HCT116 (cell line): ENCODE measurements around the gene PRKCZ. TPM values are rescaled to one million over a fixed set of nuclear protein-coding genes. Genes with fewer than 3 reads are reported as not detected.
A peak's percentile ranks its signal among the peaks of the same experiment; 100 is the strongest.

Experiments used
- ATAC-seq: fragments of 200-7000 bp; cut with Tn5 transposase; 2 replicates; pipeline ENCODE4 v1.9.1; 2020; ENCODE audit warnings: mild to moderate bottlenecking, moderate library complexity
- BruUV-seq: library from RNA; stranded (reverse); fragments of 400-500 nt; replicated peaks from 2 replicates; lab custom pipeline; 2021; lab: Mats Ljungman, UMichigan
- CTCF ChIA-PET: fragments of 300-600 bp; sonication (Branson Sonifier 250); formaldehyde crosslinking; loops from one replicate; lab custom pipeline; 2021; ENCODE audit warnings: antibody characterized with exemption; lab: Charles Lee
- POLR2A ChIA-PET: fragments of 300-600, 350-600 bp; sonication (Branson Sonifier 250); formaldehyde crosslinking; loops from one replicate; lab custom pipeline; 2021; ENCODE audit warnings: antibody characterized with exemption; lab: Charles Lee
- RAD21 ChIA-PET, 2 experiments: fragments of 300-600 bp; sonication (Branson Sonifier 250); formaldehyde crosslinking; loops; one replicate each; lab custom pipeline; 2023; ENCODE audit warnings: low total read pairs in 2 of 2; ENCODE audit not compliant: uncharacterized antibody in 2 of 2, unreplicated experiment in 2 of 2, low non-redundant PET in 1 of 2; lab: Charles Lee
- DNase-seq: peaks from one replicate; pipeline ENCODE4 v3.0.0-alpha.2; 2010; ENCODE audit warnings: low read depth, low spot score
- H2AFZ ChIP-seq: fragments of 200-600 bp; shearing (Covaris generic), sonication (generic); 2 replicates; pipeline ENCODE4 v1.6.1; 2017; ENCODE audit warnings: low read depth, mixed run types, mixed read lengths, antibody characterized with exemption, low read length; ENCODE audit not compliant: poor library complexity, severe bottlenecking
- H3K27ac ChIP-seq: 2 replicates; pipeline ENCODE4 v1.5.1; 2012; ENCODE audit warnings: low read depth, low read length
- H3K27me3 ChIP-seq: fragments of 200-600 bp; sonication (generic); 2 replicates; pipeline ENCODE4 v1.6.1; 2016; ENCODE audit warnings: mixed run types, low read length, mixed read lengths; ENCODE audit not compliant: insufficient read depth
- H3K36me3 ChIP-seq, 2 experiments: fragments of 200-500 bp in 1 of 2; fragments of 200-600 bp in 1 of 2; sonication (Bioruptor generic) in 1 of 2; sonication (generic) in 1 of 2; 2 replicates each; pipeline versions ENCODE4 v1.5.1 to v1.6.1; 2014 to 2016; ENCODE audit warnings: low read length in 2 of 2, inconsistent platforms in 1 of 2, mixed read lengths in 1 of 2, mixed run types in 1 of 2; ENCODE audit not compliant: insufficient read depth in 2 of 2, control insufficient read depth in 1 of 2
- H3K4me1 ChIP-seq, 2 experiments: fragments of 200-600 bp in 1 of 2; sonication (generic) in 1 of 2; 2 replicates each; pipeline versions ENCODE4 v1.5.1 to v1.6.1; 2012 to 2017; ENCODE audit warnings: low read length in 2 of 2, inconsistent platforms in 1 of 2, mild to moderate bottlenecking in 1 of 2, mixed read lengths in 1 of 2, mixed run types in 1 of 2, moderate library complexity in 1 of 2; ENCODE audit not compliant: insufficient read depth in 2 of 2, control insufficient read depth in 1 of 2
- H3K4me2 ChIP-seq: fragments of 200-600 bp; sonication (generic); 2 replicates; pipeline ENCODE4 v1.6.1; 2017; ENCODE audit warnings: mixed run types, low read length, mixed read lengths
- H3K4me3 ChIP-seq, 2 experiments: fragments of 200-600 bp in 1 of 2; sonication (generic) in 1 of 2; replicated peaks in 1 of 2; 2 replicates each; pipeline ENCODE4 v1.5.1; 2011 to 2016; ENCODE audit warnings: low read length in 2 of 2, control low read depth in 1 of 2, low read depth in 1 of 2, mild to moderate bottlenecking in 1 of 2, mixed read lengths in 1 of 2, mixed run types in 1 of 2
- H3K79me2 ChIP-seq: fragments of 200-600 bp; sonication (generic); 2 replicates; pipeline ENCODE4 v1.6.1; 2017; ENCODE audit warnings: mild to moderate bottlenecking, mixed run types, low read length, moderate library complexity, mixed read lengths; ENCODE audit not compliant: insufficient read depth
- H3K9ac ChIP-seq: fragments of 200-600 bp; sonication (generic); 2 replicates; pipeline ENCODE4 v1.6.1; 2016; ENCODE audit warnings: low read length, mixed read lengths
- H3K9me2 ChIP-seq: fragments of 200-600 bp; sonication (generic), shearing (Covaris generic); 2 replicates; pipeline ENCODE4 v1.6.1; 2017; ENCODE audit warnings: mixed run types, mild to moderate bottlenecking, moderate library complexity; ENCODE audit not compliant: insufficient read depth
- H3K9me3 ChIP-seq, 2 experiments: fragments of 200-500 bp in 1 of 2; fragments of 200-600 bp in 1 of 2; sonication (Bioruptor generic) in 1 of 2; sonication (generic) in 1 of 2; 2 replicates each; pipeline ENCODE4 v1.6.1; 2014 to 2017; ENCODE audit warnings: low read length in 2 of 2, mixed read lengths in 2 of 2, inconsistent platforms in 1 of 2, low read depth in 1 of 2, mild to moderate bottlenecking in 1 of 2, mixed run types in 1 of 2, moderate library complexity in 1 of 2; ENCODE audit not compliant: control insufficient read depth in 1 of 2, insufficient read depth in 1 of 2
- H4K20me1 ChIP-seq: fragments of 200-600 bp; sonication (generic), shearing (Covaris generic); 2 replicates; pipeline ENCODE4 v1.6.1; 2017; ENCODE audit warnings: mixed run types, mild to moderate bottlenecking, moderate library complexity; ENCODE audit not compliant: insufficient read depth
- ATF3 ChIP-seq: IDR thresholded peaks from 2 replicates; pipeline ENCODE4 v1.6.1; 2012
- CBX3 ChIP-seq: IDR thresholded peaks from 2 replicates; pipeline ENCODE4 v1.6.1; 2012; ENCODE audit warnings: low read depth
- EGR1 ChIP-seq: IDR thresholded peaks from 2 replicates; pipeline ENCODE4 v1.6.1; 2012; ENCODE audit warnings: low read depth
- ELF1 ChIP-seq: IDR thresholded peaks from 2 replicates; pipeline ENCODE4 v1.6.1; 2012; ENCODE audit warnings: low read depth, borderline replicate concordance
- EZH2phosphoT487 ChIP-seq: fragments of 200-600 bp; IDR thresholded peaks from 2 replicates; pipeline ENCODE4 v1.6.1; 2018; ENCODE audit warnings: antibody characterized with exemption, borderline replicate concordance
- MAX ChIP-seq: IDR thresholded peaks from 2 replicates; pipeline ENCODE4 v1.6.1; 2012
- SIN3A ChIP-seq: IDR thresholded peaks from 2 replicates; pipeline ENCODE4 v1.6.1; 2012; ENCODE audit warnings: low read depth
- SP1 ChIP-seq: IDR thresholded peaks from 2 replicates; pipeline ENCODE4 v1.6.1; 2012; ENCODE audit warnings: low read depth
- ZBTB33 ChIP-seq: IDR thresholded peaks from 2 replicates; pipeline ENCODE4 v1.6.1; 2011; ENCODE audit warnings: mild to moderate bottlenecking, low read length, moderate library complexity; ENCODE audit not compliant: insufficient replicate concordance; ENCODE audit errors: extremely low read depth
- ZNF274 ChIP-seq: fragments of 200-500 bp; sonication (Bioruptor generic); IDR thresholded peaks from 2 replicates; pipeline ENCODE4 v1.6.1; 2014; ENCODE audit warnings: mild to moderate bottlenecking, low read depth, low read length, inconsistent platforms
- intact Hi-C: fragments of 100-400 bp; cut with micrococcal nuclease; formaldehyde crosslinking; loops from 2 replicates; pipeline ENCODE4 v1.10.0; 2022
- total RNA-seq: library from RNA; stranded (reverse); gene quantifications from one replicate; pipeline ENCODE4 v1.2.1, GENCODE V29; 2021; ENCODE audit not compliant: unreplicated experiment

The PRKCZ gene
- total RNA-seq, 1 experiment from 2014 or later = 46.8 TPM

DNA sequence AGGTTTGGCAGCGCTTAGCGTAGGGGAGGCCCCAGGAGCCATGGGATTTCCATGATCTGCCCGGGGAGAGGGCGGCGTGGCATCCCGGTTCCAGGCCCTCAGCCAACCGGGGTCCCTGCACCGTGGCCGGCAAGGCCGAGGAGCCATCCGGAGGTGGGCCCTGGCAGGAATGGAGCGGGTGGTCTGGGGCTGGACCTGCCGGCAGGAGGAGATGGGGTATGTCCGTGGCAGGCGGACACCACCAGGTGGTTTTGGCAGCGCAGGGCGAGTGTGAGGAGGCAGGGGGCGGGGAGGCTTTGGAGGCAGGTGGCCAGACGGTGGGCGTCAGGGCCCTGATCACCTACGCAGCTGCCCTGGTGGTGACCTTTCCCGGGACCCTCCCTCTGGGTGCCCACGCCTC, 10.3 kb downstream of the PRKCZ start:
- Histone ChIP-seq H3K9me2 (no peaks in the 10 kb centered on the region), H4K20me1 (no peaks in the 10 kb centered on the region), H3K4me1 (peaks cover 0 to 10% of the 10 kb centered on the region in 2 experiments; a peak in 2 of 4 replicates)
- CTCF ChIA-PET = no interaction called here
- ATAC-seq = no peak
- intact Hi-C loops = no loop called here
- TF ChIP-seq ZBTB33 (no peak), CBX3 (no peak), SP1 (no peak)
- TF ChIP-seq, all 23 proteins: peak for 0
- no peak for DNase-seq
- BruUV-seq = no TSS peak
- RAD21 ChIA-PET = no interaction called here
- Histone ChIP-seq H3K9ac (no peak overlapping the region), H3K79me2 (peaks cover 5% of the 10 kb centered on the region; the same call in 1 of the 2 replicates), H3K27me3 (no peaks in the 10 kb centered on the region), H3K4me2 (no peak overlapping the region), H2AFZ (no peak overlapping the region), H3K9me3 (peaks cover 0 to 9% of the 10 kb centered on the region in 2 experiments; a peak in 2 of 4 replicates), H3K27ac (no peak overlapping the region), H3K4me3 (no peak overlapping the region), H3K36me3 (peaks cover 9 to 26% of the 10 kb centered on the region in 2 experiments; a peak in 3 of 4 replicates)
- POLR2A ChIA-PET = no interaction called here

GRCh38 chr1:2061065-2061778, 11.0 kb downstream of the PRKCZ start:
- no peak overlapping the region for H3K27ac ChIP-seq
- H3K9me3 ChIP-seq = peaks cover 0 to 9% of the 10 kb centered on the region in 2 experiments; a peak in 2 of 4 replicates
- no TSS peak for BruUV-seq
- peaks cover 0 to 10% of the 10 kb centered on the region in 2 experiments; a peak in 2 of 4 replicates for H3K4me1 ChIP-seq
- H3K27me3 ChIP-seq = no peaks in the 10 kb centered on the region
- H3K79me2 ChIP-seq = peaks cover 11% of the 10 kb centered on the region
- no peak for DNase-seq
- no peak overlapping the region for H3K4me3 ChIP-seq
- peak overlapping the region; percentile 19; the same call in 1 of the 2 replicates for H3K4me2 ChIP-seq
- RAD21 ChIA-PET = no interaction called here
- TF ChIP-seq ZNF274 = no peak
- no peak for TF ChIP-seq MAX
- TF ChIP-seq EZH2phosphoT487 = no peak
- TF ChIP-seq EGR1 = no peak
- no peak for TF ChIP-seq ZBTB33
- TF ChIP-seq ATF3 = no peak
- no peak for TF ChIP-seq SIN3A
- no peak for TF ChIP-seq ELF1
- H4K20me1 ChIP-seq = no peaks in the 10 kb centered on the region
- peak; percentile 47; the same call in 1 of the 2 replicates for ATAC-seq
- POLR2A ChIA-PET = no interaction called here
- H3K36me3 ChIP-seq = peaks cover 6 to 26% of the 10 kb centered on the region in 2 experiments; a peak in 2 of 4 replicates
- no peaks in the 10 kb centered on the region for H3K9me2 ChIP-seq
- intact Hi-C loops = no loop called here
- no peak overlapping the region for H3K9ac ChIP-seq
- no peak overlapping the region for H2AFZ ChIP-seq
- CTCF ChIA-PET = no interaction called here
